Right hindlimb (tissue), 1 donor: Measurements from ENCODE around the gene BAD.
A peak's percentile ranks its signal among the peaks of the same experiment; 100 is the strongest.
"Not testable (repeated sequence)": the region's sequence is repeated elsewhere in the genome, so short reads cannot be mapped to it uniquely, and the experiment has no call there.

ENCODE experiments used
- DNase-seq: peaks from one replicate; pipeline ENCODE4 v3.0.0-alpha.2; 2018

The BAD gene

DNA sequence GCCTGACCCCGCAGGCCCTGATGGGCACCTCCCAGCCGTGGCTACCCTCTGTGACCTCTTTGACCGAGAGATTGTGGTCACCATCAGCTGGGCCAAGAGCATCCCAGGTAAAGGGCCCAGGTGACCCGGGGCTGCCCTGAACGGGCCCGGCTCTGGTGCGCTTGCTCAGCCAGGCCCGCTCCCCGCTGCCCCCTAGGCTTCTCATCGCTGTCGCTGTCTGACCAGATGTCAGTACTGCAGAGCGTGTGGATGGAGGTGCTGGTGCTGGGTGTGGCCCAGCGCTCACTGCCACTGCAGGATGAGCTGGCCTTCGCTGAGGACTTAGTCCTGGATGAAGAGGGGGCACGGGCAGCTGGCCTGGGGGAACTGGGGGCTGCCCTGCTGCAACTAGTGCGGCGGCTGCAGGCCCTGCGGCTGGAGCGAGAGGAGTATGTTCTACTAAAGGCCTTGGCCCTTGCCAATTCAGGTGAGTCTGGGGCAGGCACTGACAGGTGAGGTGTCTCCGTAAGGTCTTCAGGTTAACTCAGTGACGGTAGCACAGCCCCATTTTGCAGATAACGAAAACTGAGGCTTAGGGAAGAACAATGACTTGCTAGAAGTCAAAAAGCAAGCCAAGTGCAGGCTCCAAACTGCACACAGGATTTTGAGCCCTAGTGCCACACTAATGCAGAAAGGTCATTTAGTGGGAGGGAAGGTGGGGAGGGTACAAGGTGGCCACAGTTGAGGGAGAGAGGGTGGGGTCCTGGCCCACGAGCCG is 30.5 kb upstream of the BAD start:
- no peak for DNase-seq

DNA sequence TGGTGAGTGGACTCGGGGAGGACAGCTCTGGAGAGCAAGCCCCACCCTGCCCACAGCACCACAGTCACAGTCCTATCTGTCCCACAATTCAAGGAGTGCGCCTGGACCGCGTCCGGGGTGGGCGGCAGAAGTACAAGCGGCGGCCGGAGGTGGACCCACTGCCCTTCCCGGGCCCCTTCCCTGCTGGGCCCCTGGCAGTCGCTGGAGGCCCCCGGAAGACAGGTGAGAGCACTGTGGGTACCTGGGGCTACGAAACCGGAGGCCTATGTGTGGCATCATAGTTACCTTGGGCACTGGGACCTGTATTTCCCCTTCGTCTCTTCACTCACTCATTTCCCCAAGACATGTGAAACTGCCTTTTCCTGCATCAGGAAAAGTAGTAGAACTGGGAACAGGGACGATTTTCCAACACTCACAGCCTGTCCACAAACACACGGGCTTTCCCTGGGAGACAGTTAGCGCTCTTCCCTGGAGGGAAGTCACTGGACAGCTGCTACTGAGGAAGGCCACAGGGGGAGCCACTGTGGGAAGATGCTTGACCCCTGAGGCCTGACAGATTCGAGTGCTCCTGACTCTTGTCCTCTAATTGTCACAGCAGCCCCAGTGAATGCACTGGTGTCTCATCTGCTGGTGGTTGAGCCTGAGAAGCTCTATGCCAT is 29.8 kb upstream of the BAD start:
- no peak for DNase-seq

DNA sequence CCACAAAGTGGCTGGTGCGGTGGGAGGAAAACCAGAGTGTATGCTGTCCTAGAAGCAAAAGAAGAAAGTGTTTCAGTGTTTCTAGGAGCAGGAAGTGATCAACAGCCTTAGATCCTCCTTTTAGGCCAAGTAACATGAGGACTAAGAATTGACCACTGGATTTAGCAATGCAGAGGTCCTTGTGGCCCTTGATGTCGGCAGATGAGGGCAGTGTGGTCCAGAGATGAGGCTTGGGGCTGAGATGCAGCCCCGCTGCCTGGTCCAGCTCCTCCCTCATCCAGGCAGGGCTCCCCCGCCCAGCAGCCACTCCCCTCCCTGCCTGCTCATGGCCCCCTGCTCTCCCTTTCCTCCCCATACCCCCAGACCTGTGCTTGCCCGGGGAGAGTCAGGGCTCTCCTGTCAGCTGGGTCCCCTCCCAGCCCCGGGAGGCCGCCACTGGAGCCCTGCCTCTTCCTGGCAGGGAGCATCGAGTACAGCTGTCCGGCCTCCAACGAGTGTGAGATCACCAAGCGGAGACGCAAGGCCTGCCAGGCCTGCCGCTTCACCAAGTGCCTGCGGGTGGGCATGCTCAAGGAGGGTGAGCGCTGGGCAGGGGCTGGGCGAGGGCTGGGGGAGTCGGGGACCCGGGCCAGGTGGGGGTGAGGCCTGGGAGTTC is 29.2 kb upstream of the BAD start:
- DNase-seq, result no peak

DNA sequence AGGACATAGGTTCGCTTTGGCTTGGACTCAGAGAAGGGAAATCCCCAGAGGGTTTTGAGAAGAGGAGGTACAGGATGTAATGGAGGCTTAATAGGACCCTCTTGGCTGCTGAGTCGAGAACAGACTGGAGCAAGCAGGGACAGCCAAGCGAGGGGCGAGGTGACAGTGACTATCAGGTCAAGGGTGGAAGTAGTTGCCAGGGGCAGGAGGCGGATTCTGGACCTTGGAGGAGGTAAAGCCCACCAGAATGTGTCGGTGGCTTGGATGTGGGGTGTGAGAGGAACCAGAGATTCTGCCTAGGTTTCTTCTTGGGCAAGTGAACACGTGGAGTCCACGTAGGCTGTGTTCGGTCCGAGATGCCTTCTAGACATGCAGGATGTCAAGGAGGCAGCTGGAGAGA is 28.5 kb upstream of the BAD start:
- DNase-seq, result no peak

DNA sequence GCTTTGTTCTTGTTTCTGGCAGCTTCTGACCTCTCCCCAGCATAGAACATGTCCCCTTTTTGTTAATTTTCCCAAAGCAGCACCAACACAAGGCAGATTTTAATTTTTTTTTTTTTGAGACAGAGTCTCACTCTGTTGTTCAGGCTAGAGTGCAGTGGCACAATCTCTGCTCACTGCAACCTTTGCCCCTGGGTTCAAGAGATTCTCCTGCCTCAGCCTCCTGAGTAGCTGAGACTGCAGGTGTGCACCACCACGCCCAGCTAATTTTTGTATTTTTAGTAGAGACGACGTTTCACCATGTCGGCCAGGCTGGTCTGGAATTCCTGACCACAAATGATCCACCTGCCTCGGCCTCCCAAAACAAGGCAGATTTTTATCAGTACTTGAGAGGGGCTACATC is 23.3 kb upstream of the BAD start:
- not testable (repeated sequence) for DNase-seq

DNA sequence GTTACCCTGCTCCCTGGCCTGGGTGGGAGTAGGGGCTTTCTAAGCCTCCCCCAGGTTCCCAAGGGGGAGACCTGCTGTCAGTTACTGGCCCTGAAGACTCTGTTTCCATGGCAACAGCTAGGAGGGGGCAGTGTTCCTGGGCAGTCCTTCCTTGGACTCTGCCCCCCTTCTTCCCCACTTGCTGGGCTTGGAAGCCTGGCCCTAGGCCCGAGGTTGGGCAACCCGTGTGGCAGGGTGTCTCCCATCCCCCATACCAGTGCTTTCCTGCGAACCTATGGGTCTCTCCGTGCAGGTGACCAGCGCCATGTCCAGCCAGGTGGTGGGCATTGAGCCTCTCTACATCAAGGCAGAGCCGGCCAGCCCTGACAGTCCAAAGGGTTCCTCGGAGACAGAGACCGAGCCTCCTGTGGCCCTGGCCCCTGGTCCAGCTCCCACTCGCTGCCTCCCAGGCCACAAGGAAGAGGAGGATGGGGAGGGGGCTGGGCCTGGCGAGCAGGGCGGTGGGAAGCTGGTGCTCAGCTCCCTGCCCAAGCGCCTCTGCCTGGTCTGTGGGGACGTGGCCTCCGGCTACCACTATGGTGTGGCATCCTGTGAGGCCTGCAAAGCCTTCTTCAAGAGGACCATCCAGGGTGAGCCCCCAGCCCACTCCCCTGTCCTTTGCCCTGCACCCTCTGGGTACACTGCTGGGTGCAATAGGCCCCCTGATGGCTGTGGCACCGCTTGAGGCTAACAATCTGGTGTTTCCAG is 22.6 kb upstream of the BAD start:
- DNase-seq, result no peak

DNA sequence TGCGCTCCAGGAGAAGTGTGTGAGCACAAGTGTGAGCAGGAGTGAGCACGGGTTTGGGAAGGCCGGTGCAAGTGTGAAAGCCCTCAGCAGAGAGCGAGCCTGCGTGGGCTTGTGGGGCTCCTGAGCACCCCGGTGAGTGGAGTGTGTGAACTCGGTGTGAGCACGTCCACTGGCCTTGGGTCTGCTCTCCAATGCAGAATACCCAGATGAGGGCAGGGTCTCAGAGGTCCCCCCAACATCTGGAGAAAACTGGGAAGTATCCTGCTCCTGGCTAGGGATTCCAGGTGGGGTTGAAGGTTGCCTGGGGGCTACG is 22.1 kb upstream of the BAD start:
- no peak for DNase-seq

DNA sequence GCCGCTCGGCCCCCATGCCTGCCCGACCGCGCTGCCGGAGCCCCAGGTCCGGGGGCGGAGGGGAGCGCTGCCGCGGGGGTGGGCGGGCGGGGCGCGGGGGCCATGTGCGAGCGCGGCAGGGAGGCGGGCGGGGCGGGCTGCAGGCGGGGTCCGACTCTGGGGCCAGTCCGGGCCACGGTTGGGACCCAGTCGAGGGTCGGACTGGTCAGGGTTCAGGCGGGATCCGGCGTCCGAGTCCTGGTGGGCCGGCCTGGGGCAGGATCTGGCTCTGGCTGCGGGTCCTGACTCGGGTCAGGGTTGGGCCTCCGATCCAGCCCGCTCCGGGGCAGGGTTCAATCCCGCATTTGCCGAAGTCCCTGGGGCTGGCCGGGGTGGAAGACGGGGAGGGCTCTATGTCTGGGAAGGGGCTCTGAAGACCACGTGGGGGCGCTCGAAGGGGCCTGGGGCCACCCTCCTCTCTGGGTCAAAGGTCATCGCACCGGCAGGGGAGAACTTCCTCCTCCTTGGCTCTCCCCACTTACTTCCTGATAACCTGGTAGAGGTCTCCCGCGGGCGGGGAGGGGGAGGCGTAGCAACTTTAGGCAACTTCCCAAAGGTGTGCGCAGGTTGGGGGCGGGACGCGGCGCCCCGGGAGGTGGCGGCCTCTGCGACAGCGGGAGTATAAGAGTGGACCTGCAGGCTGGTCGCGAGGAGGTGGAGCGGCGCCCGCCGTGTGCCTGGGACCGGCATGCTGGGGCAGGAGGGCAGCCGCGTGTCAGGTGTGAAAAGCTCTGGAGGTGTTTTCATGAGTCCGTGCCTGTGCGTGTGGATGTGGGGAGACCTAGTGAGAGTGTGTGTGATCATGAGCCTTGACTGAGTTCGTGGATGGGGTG is 21.5 kb upstream of the BAD start:
- peak; percentile 74 for DNase-seq

DNA sequence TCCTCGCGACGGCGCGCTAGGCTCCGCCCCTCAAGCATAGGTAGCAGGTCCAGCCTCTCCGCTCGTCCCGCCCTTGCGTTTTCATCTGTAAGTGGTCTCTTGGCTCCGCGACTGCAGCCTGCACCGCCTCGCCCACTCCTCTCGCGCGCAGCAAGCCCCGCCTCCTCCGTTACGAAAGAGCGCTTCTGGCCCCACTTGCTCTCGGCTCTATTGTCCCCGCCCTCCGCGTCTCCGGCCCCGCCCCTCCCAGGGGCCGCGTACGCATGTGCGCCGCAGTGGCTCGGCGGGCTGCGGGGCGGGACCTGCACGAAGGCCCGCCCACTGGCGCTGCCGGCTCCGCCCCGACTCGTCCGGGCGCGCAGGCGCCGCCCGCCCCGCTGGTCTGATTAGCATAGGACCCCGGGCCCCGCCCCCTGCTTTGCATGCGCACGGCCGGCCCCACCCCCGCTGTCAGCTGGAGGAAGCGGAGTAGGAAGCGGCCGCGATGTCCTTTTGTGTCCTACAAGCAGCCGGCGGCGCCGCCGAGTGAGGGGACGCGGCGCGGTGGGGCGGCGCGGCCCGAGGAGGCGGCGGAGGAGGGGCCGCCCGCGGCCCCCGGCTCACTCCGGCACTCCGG is 20.7 kb upstream of the BAD start, which contains the start of gene ESRRA:
Gene ESRRA (plus strand): TSS at position 450 of the 616 bp plus-strand sequence. CDS start 1,656 bp downstream, outside the sequence.
- peak; percentile 99 for DNase-seq

DNA sequence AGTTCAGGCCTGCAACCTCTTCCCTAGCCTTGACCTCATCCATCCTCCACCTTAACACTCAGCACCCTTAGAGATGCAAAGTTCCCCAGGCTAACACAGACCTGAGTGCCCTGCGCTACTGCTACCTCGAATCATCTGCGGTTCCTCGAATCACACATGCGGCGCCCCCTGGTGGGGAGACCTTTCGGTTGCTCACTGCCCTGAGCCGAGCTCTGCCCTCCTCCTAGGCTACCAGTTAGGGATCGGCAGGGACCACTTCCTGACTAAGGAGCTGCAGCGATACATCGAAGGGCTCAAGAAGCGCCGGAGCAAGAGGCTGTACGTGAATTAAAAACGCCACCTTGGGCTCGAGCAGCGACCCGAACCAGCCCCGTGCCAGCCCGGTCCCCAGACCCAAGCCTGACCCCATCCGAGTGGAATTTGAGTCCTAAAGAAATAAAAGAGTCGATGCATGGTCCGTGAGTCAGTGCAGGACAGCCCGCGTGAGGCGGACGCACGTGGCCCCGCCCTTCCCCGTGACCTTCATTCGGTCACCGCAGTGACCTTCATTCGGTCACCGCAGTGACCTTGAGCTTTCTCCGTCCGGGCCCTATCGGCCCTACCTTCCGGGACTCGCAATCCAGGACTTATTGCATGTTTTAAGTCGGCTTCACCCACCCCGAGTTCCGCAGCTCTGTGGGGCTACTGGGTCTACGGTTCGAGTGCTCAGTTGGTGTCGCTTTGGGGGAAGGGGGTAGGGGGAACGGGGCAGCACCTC is 20.0 kb upstream of the BAD start:
- DNase-seq, result peak; percentile 89

DNA sequence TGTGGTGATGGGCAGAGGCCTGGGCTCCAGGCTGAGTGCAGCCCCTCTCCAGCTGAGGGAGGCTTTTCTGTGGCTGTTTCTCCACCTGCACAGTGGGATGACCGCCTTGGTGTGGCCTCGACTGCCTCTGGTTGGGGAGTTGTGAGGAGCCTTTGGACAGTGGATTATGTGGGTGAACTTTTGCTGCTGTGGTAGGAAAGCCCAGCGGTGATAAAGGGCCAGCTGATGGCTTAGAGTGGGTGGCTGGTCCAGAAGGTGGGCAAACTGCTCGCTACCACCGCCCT is 19.5 kb upstream of the BAD start:
- no peak for DNase-seq

DNA sequence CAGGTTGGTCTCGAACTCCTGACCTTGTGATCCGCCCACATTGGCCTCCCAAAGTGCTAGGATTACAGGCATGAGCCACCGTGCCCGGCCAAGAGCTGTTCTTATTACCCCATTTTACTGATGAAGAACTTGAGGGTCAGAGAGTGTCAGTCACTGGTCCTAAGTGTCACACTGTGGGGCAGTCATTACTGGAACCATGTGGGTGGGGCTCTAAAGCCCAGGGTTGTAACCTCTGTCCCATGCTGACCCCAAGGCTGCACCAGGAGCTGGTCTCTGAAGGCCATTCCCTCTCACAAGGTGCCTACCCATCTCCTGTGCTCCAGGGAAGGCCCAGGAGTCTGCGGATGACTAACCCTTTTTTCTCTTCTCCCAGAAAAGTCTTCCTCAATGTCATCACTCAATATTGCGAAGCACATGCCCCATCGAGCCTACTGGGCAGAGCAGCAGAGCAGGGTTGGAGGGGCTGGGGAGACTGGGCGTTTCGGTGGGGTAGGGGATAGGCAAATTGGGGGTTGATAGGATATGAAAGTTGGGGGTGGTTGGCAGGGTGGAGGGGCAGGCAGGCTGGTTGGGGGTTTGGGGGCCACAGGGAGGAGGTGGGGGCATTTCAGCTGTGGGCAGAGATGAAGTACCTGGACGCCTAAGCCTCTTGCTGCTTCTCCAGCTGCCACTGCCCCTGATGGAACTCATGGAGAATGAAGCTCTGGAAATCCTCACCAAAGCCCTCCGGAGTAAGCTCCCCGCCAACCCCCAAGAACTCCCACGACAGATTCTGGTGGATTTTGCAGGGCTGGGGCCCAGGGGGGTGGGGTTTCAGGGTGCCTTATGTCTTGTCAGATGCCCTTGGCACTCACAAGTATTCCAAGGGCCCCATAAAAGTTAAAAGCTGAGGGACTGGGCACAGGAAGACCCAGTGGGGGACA is 18.9 kb upstream of the BAD start:
- DNase-seq, result no peak

DNA sequence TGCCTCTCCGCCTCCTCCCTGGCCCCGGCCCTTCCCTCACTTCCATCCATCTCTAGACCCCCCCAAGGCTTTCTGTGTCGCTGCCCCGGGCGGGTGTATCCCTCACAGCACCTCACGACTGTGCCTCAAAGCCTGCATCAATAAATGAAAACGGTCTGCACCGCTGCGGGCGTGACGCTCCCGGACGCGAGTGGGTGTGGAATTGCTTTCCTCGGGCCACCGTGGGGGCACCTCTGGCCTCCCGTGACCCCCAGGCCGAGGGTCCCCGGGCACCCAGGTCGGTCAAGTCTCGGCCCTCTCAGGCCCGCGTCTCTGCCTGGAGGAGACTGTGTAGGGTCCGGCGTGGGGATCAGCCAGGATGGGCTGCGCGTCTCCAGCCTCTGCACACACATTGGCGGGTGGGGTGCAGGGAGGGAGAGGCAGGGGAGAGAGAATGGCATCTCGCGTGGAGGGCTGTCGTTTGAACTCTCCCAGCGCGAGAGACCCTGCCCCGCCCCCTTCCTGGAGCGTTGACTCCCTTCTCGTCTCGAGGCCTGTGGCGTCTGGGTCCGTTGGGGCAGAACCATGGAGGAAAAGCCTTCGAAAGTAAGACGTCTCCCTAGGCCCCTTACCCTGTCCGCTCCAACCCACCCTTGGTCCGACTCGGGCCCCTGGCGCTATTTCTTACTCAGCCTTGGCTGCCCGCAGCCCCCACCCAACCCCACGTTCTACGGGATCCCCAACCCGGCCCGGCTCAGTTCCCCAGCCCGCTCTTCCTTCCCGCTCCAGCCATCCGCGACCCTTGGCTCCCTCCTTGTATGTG is 15.6 kb upstream of the BAD start, which contains the start of gene CATSPERZ:
Gene CATSPERZ (plus strand): TSS at position 512 of the 802 bp plus-strand sequence. CDS start 53 bp downstream, at position 565.
- no peak for DNase-seq

DNA sequence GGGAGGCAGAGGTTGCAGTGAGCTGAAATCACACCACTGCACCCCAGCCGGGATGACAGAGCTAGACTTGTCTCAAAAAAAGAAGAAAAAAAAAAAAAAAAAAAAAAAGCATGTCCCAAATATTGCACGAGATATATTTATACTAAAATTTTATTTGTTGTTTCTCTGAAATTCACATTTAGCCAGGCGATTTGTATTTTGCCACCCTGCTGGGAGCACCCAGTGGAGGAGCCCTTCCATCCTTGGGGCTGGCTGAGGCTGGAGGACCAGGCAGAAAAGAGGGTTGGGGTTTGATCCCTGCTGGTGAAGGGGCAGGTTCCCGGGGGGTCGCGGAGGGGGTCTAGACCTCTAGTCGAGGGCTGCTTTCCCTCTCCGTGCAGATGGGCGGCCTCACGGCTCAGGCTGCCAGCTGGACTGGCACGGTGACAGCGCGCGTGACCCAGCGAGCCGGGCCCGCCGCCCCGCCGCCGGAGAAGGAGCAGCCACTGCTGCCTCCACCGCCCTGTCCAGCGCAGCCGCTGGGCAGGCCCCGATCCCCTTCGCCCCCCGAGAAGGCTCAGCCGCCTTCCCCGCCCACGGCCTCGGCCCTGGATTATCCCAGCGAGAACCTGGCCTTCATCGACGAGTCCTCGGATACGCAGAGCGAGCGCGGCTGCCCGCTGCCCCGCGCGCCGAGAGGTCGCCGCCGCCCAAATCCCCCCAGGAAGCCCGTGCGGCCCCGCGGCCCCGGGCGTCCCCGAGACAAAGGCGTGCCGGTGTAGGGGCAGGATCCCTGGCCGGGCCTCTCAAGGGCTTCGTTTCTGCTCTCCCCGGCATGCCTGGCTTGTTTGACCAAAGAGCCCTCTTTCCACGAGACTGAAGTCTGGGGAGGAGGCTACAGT is 14.7 kb upstream of the BAD start:
- peak; percentile 74 for DNase-seq

DNA sequence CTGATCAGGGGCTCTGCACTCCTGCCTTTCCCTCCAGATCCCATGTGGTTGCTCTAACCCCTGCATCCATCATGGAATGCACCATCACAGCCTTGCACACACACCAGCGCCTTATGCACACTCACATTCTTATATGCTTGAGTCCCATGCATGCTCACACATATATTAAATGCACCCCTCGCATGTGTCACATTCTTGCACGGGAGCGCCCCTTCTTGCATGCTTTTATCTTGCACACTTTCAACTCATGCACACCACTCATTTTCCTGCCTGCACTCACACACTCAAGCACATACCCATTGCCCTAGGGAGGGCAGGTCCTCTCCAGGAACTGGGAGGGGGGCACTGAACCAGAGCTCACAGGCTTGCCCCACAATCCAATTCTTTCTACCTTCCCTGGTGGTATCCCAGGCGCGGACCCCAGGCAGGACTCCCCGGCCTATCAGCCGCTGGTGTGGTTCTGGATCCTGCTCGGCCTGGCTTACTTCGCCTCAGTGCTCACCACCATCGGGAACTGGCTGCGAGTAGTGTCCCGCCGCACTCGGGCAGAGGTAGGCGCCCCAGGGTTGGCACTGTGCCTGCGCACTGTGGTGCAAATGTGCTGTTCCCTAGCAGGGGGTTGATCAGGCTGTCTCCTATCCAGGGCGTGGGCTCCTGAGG is 13.4 kb upstream of the BAD start:
- DNase-seq, result no peak

DNA sequence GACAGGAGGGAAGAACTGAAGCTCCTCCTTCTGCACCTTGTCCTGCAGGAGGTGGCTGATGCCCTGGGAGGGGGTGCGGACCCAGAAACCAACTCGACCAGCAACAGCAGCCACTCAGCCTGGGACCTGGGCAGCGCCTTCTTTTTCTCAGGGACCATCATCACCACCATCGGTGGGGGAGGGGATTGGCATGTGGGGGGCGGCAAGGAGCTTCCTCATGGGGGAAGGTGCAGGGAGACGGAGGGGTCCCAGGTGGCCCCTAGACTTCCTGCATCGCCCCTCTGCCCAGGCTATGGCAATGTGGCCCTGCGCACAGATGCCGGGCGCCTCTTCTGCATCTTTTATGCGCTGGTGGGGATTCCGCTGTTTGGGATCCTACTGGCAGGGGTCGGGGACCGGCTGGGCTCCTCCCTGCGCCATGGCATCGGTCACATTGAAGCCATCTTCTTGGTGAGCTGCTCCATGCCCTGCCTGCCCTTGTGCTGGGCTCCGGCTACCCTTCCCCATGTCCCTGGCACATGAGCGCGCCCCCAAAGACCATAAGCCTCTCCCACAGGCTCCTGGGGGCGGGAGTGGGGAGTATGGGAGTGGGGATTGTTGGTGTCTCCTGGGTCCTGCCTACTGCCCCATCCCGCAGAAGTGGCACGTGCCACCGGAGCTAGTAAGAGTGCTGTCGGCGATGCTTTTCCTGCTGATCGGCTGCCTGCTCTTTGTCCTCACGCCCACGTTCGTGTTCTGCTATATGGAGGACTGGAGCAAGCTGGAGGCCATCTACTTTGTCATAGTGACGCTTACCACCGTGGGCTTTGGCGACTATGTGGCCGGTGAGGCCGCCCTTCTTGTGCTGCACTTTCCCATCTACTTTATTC is 12.6 kb upstream of the BAD start:
- DNase-seq, result no peak

DNA sequence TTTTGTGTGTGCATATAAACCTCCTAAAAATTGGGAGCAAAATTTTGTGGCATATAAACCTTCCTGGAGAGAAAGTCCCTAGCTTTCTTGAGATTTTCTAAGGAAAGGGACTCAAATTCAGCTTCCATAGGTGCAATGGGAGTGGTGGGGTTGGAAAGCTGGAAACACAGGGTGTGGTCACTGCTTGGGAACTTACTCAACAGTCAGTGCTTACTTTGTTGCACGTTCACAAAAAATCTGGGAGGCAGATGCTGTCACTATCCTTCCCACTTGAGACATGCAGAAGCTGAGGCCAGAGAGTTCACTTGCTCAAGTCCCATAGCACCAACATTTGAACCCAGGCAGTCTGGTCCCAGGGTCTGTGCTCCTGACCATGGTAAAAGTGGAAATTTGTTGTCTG is 11.8 kb upstream of the BAD start:
- no peak for DNase-seq
